ENCODE data around the gene MT1M.
"Not testable (repeated sequence)": the region's sequence is repeated elsewhere in the genome, so short reads cannot be mapped to it uniquely, and the experiment has no call there.

Gene MT1M

GRCh38 chr16:56673921-56674320 lies 41.5 kb downstream of the MT1M start:
- no peak for DNase-seq (ENCODE audit: low read depth in 2 of 2)

- DNase-seq (ENCODE audit: low read depth in 2 of 2): not testable (repeated sequence)
Observed at GRCh38 chr16:56674570-56674969, 42.1 kb downstream of the MT1M start.

GRCh38 chr16:56675685-56676210 lies 43.3 kb downstream of the MT1M start:
- peak; percentile 61 for DNase-seq (ENCODE audit: low read depth in 2 of 2)

GRCh38 chr16:56677474-56677873 lies 45.0 kb downstream of the MT1M start:
- no peak for DNase-seq (ENCODE audit: low read depth in 2 of 2)

GRCh38 chr16:56679078-56679730 lies 46.7 kb downstream of the MT1M start:
- DNase-seq (ENCODE audit: low read depth in 2 of 2): no peak

GRCh38 chr16:56679818-56680217 lies 47.4 kb downstream of the MT1M start:
- DNase-seq (ENCODE audit: low read depth in 2 of 2): peak in 1 of 2 donors; percentile 21

GRCh38 chr16:56681939-56682702 lies 49.7 kb downstream of the MT1M start, which contains the start of gene MT1X:
Gene MT1X, plus strand, starts transcription at chr16:56682470. Its CDS starts 71 bp downstream, at chr16:56682541.
- peak; percentile 86 to 89 for DNase-seq (ENCODE audit: low read depth in 2 of 2)

GRCh38 chr16:56682703-56683397 lies 50.4 kb downstream of the MT1M start:
- no peak for DNase-seq (ENCODE audit: low read depth in 2 of 2)

All from stimulated activated CD8-positive, alpha-beta memory T cell treated with anti-CD3 and anti-CD28 coated beads, Interleukin-15, amount 100 ng/mL, for 48 hours (primary cell).